HG02938 (cell line): ENCODE results near the gene ANKRD11.
"Not testable (repeated sequence)": the region's sequence is repeated elsewhere in the genome, so short reads cannot be mapped to it uniquely, and the experiment has no call there.

Source experiments
- ATAC-seq: cut with Tn5 transposase; IDR thresholded peaks from one replicate; pipeline ENCODE4 v1.9.1; 2021; ENCODE audit warnings: mild to moderate bottlenecking, moderate library complexity; ENCODE audit not compliant: unreplicated experiment

The ANKRD11 gene

DNA sequence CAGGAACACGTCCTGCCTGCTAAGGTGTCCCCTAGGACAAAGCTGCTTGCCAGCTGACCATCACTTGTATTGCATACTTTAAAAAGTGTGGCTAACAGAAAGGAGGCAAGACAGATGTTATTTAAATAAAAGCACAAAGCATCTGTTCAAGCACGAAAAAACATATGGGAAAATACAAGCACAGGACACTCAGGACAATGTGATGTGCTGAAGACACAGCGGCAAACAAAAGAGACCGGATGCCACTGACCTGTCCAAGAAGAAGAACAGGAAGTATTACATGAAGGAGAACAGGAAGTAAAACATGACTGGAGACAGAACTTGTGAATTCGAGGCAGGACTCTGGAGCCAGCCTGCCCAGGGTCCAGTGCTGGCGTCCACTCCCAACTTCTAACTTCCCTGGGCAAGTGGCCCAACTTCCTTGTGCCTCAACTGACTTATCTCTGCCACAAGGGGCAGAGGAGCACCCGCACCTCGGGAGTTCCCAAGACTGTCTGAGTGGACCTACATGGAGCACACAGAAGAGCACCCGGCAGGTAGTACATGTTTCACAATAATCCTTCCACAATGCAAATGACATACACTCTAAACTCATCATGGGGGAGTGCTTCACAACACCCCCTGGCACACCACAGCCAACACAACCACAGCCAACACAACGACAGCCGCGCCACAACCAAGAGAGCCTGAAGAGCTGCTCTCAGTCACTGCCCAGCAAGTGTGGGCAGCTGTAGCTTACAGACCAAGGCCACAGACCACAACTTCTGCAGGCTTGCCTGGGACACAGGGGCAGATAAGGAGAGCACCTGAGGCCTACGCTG, 36.6 kb downstream of the ANKRD11 start:
- no peak for ATAC-seq

DNA sequence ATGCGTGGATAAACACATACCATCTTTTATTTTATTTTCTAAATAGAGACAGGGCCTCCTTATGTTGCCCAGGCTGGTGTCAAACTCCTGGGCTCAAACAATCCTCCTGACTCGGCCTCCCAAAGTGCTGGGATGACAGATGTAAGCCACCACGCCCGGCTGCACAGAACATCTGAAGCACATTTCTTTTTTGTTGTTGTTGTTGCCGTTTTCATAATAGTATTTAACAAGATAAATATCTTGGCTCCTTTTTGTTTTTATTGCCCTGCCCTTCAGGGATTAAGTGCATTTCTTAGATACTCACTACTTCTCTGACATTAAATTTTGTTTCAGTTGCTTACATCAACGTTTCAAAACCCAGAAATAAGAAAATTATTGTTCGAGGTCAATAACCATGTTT, 37.4 kb downstream of the ANKRD11 start:
- no peak for ATAC-seq

DNA sequence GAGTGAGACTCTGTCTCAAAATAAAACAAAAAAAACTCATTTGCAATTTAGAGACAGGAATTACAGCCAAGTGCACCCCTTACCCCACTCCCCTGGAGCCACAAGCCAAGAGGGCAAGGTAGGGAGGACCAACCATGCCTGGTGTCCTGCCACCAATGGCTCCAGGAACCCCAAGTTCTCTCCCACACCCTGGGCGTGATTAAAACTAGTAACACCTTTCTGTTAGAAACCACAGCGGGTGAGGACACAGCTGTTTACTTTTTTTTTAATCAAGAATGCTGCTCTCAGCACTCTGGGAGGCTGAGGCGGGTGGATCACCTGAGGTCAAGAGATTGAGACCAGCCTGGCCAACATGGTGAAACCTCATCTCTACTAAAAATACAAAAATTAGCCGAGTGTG, 38.1 kb downstream of the ANKRD11 start:
- no peak for ATAC-seq

DNA sequence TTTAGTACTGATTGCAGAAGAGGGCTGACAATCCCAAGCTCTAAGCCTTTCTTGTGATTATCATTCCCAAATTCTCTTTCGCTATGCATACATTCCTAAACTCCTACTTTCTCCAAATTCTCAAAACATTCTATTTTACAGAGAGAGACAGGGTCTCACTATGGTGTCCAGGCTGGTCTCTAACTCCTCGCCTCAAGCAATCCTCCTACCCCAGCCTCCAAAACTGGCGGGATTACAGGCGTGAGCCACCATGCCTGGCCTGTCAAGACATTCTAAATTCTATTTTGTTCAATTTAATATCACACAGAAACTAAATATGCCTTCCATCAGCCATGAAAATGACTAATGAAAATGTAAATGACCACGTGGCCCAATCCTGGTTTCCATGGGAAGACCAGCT, 39.8 kb downstream of the ANKRD11 start:
- no peak for ATAC-seq

DNA sequence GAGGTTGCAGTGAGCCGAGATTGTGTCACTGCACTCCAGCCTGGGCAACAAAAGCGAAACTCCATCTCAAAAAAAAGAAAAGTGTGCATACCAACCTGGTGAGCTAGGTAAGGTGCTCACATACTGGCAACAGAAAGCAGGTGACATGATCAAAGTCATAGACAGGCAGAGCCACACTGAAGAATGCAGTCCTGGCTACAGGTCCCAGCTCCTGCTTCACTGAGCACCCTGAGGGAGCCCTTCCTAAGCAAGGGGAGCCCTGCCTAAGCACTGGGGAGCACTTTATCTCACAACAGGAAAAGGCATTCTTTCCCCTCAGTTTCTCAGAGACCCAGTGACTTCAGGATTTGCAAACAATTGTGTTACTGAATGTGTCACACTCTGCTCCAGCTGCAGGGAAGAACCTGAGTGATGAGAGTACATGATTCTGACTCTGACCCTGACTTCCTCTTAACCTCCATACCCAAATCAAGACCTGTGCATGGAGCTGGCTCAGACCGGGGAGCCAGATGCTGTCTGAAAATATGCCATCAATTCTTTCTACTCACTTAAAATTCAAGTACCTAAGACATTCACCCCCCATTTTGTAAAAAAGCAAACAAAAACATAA, 40.5 kb downstream of the ANKRD11 start:
- ATAC-seq: no peak

DNA sequence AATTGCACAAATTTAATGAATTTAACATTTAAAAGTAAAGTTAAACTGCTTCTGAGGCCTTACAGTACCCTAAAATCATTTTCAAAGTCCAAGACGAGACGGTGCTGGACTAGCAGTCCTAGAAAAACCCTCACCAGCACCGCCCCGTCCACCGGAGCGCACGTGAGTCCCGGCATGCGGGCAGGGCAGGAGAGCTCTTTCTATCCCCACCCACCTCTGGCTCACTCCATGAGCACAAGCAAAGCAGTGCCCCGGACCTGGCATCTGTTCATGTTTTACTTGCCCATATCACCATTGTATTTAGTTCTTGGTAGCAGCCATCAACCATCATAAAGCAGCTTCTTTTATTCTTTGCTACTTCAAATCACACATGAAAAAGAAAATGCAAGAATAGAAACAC, 41.7 kb downstream of the ANKRD11 start:
- no peak for ATAC-seq

DNA sequence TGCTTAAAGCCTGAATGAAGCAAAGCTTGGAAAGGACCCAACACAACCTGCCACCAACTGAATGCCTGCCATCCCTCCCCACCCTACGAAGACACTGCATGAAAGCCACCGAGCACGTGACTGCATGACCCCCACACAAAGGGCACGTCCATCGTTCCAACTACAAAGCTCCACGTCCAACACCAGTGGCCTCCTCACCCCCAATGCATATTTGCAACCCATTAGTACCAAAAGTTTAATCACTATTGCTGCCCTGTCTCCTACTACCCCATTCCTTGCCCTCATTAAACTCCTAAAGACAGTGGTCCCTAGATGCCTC, 43.4 kb downstream of the ANKRD11 start:
- no peak for ATAC-seq

DNA sequence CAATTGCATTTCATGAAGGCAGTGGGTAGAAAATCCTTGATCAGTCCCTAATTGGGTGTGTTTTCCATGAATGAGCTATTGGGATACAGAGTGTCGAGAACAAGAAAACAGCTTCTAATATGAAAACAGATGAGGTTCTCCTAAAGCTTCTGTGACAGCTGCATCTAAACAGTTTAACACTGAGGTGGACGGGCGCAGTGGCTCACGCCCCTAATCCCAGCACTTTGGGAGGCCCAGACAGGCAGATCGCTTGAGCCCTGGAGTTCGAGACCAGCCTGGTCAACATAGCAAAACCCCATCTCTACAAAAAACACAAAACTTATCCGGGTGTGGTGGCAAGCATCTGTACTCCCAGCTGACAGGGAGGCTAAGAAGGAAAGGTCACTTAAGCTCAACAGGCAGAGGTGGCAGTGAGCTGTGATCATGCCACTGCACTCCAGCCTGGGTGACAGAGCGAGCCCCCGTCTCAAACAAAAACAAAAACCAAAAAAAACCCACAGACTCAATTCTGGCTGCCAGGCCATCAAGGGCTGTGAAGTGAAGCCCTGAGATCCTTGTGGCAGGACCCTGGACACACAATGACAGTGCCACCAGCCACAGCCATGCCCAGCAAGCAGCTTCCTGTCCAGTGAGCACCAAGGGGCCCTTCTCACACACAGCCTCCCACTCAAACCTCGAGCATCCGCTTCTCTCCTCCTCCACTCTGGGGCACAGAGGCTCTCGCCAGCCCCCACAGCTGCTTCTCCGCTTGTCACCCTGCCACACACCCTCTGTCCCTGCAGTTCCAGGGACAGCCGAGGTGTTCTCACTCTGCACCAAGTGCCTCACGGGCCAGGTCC, 44.0 kb downstream of the ANKRD11 start:
- ATAC-seq: no peak

DNA sequence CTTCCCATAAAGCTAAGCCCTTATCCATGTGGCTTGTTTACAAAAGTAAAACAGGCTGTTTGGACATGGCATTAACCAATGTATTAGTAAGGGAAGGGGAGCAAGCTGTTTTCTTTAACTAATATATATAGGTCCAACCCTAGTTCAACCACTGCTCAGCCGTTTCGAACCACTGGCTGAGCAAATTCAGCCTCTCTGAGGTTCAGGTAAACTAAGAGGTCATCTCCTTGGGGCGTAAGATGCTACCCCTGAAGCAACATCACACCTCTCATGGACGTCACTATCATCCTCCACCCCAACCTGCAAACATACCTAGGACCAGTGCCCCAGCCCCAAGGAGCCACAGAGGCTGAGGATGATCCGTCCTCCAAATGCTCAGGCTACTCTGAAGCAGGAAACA, 45.2 kb downstream of the ANKRD11 start:
- ATAC-seq: no peak

DNA sequence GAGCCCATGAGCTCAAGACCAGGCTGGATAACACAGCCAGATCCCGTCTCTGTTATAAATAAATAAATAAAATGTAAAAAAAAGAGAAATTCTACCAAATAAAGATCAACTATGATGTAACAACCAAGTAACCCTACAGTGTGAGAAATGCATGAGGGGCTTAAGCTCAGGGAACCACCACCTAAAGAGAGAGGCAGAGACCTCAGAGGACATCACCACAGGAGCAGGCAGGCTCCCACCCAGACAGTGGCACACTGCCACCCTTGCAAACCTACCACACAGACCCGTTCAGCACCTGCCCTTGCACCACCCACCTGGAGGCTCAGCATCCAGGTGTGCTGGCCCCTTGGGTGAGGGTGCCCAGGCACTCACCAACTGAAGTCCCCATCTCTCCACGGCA, 45.6 kb downstream of the ANKRD11 start:
- no peak for ATAC-seq

DNA sequence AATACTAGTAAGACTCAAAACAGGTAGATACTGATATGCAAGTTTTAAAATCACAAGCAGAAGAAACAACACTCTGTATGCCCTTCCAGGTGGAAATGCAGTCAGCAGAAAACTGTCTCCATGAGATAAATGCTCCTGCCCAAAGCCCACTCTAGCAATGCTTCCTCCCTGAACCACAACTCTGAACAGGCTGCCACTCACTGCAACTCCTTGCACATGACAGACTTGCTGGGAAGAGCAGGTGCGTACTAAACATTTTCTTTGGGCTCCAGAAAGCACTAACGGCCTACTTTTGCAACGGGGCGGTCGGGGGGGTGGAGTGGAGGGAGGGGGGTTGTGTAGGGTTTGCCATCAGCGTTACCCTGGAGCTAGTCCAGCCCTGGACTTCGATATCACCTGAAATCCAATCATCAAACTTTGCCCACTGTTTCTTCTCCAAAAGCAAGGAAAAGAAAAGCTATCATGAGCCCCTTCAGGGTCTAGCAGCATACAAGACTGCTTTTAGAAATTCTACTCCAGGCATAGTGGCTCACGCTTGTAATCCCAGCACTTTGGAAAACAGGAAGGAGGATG, 46.1 kb downstream of the ANKRD11 start:
- no peak for ATAC-seq

DNA sequence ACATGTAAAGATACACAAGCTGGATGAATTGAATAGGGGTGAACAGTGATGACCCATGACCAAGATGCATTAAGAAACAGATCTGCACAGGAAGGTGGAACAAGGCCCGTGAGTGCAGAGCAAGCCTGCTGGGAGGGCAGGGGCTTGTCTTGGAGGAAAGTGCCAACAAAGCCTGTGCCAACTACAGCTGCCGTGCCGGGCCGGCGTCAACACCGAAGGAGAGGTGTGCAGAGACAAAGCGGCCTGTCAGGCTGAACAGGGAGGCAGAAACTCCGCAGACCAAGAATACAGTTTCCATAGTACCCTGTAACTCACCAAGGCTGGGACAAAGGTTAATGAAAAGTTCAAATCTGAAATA, 46.7 kb downstream of the ANKRD11 start:
- ATAC-seq: no peak

DNA sequence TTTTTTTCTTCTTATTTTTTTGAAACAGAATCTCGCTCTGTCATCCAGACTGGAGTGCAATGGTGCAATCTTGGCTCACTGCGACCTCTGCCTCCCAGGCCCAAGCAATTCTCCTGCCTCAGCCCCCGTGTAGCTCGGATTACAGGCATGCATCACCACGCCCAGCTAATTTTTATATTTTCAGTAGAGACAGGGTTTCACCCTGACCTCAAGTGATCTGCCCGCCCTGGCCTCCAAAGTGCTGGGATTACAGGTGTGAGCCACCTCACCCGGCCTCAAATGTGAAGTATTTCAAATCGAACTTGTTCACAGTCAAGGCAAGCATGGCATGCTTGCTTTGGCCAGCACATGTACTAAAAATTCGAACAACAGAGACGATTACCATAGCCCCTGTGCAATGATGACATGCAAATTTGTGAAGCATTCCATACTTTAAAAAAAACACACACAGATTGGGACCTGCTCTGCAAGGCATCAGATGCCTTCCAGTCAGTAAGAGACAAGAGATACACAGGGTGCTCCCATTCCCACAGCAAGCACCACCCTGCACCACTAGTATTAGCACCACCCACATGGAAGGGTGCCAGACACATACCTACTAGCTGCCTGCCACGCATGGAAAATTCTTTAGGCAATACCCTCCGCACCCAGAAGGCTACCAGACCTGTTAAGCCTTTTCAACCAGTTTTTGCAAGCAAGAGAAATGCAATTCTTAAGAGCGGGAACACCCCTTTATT, 47.2 kb downstream of the ANKRD11 start:
- ATAC-seq: no peak

DNA sequence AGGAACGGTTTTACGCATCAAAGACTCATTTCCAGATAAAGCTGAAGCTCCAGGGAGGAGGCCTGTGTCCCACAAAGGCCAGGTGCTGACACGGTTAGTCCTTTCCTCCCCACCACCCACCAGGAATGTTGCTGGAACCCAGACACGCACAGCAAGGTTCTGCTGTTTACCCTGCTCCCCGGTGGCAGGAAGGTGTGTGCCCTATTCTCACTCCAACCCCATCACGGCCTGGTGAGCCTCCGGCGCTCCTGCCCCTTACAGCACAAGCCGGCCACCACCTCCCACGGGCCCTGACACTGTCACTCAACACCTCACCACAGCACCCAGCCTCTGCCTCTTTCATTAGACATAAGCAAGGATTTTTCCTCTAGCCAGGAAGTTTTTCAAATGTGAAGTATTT, 47.8 kb downstream of the ANKRD11 start:
- ATAC-seq: no peak

DNA sequence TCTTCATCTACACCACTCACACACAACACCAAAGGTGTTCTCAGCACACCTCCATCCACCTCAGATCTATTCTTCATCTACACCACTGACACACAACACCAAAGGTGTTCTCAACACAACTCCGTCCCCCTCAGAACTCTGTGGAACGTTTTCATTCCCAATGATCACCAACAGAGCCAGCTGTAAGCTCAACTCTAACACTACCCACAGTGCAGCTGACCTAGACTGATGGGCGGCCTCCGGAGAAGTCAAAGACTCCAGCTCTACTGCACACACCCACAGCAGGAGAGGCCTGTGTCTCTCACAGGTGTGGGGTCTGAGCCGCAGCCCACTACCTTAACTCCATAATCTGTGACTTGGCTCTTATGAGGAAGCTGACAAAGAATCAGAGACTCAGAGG, 50.7 kb downstream of the ANKRD11 start:
- ATAC-seq: no peak

DNA sequence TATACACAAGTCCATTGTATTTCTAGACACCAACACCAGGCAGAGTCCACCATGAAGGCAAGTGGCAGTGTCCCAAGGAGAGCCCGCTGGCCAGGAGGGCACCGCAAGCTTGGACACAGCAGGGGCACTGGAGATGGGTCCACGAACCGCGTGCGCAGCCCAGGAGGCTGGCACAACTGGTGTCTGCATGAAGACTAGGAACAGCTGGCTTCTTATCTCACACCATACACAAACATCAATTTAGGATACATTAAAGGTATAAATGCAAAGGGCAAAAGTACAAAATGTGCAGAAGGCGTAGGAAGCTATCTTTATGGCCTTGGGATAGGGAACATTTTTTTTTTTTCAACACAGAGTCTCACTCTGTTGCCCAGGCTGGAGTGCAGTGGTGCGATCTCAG, 52.4 kb downstream of the ANKRD11 start:
- ATAC-seq: no peak

DNA sequence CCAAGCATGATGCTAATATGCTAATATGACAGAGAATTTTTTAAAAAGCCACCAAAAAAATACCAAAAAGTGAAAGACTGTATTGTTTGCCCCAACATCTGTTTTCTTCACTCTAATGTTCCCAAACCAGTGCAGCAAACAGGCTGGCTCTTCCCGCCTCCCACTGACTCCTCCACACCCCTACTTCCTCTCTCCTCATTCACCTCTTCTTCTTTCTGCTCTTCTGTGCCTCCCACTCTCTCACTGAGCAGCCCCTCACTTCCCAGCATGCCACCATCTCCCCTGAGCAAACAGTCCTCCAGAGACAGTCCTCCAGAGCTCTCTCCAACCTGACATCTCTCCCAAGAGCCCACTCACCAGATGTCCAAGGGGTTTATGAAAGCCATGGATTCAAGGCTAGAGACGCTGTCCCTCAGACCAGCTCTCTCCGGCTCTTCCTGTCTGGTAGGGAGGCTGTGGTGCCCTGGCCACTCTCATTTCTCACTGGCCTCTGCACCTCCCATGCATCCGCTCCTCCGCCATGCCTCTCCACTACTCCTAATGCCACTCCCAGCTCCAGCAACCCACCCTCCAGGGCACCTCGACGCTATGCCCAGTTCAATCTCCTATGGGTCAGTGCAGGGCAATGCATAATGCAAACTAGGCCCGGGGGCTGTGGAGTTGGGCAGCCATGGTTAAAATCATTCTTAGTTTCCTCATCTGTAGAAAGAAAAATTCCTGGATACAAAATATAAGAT, 52.9 kb downstream of the ANKRD11 start:
- ATAC-seq: no peak

DNA sequence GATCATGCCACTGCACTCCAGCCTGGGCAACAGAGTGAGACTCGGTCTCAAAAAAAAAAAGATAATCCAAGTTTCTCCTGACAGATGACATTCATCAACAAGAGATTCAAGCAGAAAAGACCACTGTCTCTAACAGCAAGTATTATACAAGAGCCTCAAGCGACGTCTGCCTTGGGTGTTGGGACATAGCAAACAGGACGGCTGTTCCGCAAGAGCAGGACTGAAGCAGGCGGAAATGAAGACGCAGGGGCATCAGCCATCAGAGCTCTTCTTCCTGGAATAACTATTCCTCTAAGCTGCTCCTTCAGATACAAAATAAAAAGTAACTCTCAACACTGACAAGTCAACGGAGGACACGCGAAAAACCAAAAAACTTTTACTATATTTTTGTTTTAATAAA, 54.0 kb downstream of the ANKRD11 start:
- ATAC-seq: no peak

DNA sequence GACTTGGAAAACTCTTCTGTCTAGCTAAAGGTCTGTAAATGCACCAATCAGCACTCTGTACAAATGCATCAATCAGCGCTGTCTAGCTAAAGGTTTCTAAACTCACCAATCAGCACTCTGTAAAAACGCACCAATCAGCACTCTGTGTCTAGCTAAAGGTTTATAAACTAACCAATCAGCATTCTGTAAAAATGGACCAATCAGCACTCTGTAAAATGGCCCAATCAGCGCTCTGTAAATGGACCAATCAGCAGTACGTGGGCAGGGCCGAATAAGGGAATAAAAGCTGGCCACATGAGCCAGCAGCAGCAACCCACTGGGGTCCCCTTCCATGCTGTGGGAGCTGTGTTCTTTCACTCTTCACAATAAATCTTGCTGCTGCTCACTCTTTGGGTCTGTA, 55.3 kb downstream of the ANKRD11 start:
- ATAC-seq: not testable (repeated sequence)

DNA sequence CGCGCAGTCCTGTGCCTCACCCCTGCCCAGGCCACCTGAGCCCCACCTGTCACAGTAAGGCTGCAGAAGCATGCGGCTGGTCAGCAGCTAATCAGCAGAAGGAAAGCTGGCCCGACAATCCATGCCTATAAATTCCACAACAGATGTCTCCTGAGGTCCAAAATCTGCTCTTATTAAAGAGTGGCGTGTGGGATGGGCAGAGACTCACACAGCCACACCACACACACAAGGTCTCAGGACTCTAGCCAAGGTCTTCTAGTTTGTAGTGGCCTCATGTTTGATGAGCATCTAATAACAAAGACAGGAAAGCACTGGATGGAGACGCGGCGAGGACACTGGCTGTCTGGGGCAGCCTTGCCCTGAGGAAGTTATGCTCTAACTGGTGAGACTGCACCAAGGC, 55.9 kb downstream of the ANKRD11 start:
- no peak for ATAC-seq
